Thyroid gland (tissue), 4 donors: ENCODE measurements around the gene CLIC1. TPM values are rescaled to one million over a fixed set of nuclear protein-coding genes. Genes with fewer than 3 reads are reported as not detected.

Experiments used
- DNase-seq, 2 donors: peaks; one replicate each; pipeline ENCODE4 v3.0.0-alpha.2; 2019
- H3K27ac ChIP-seq, 3 donors: fragments of 200-600 bp; sonication (generic); 1 replicate in 2 of 3; 2 replicates in 1 of 3; pipeline ENCODE4 v1.5.1; 2016 to 2019; ENCODE audit warnings: mild to moderate bottlenecking in 1 of 3, moderate library complexity in 1 of 3
- H3K27me3 ChIP-seq: fragments of 200-600 bp; sonication (generic); one replicate; pipeline ENCODE4 v1.5.1; 2019
- H3K36me3 ChIP-seq, 2 donors: fragments of 200-600 bp; sonication (generic); one replicate each; pipeline ENCODE4 v1.5.1; 2016 to 2019
- H3K4me1 ChIP-seq, 2 donors: fragments of 200-600 bp; sonication (generic); one replicate each; pipeline ENCODE4 v1.5.1; 2017 to 2019
- H3K4me3 ChIP-seq, 3 donors: fragments of 200-600 bp; sonication (generic); replicated peaks in 1 of 3; 1 replicate in 2 of 3; 2 replicates in 1 of 3; pipeline ENCODE4 v1.5.1; 2016; ENCODE audit warnings: mild to moderate bottlenecking in 1 of 3
- H3K9me3 ChIP-seq: fragments of 200-600 bp; sonication (generic); one replicate; pipeline ENCODE4 v1.5.1; 2017
- CTCF ChIP-seq, 6 experiments: fragments of 200-600 bp in 3 of 6; fragments of 450-650 bp in 3 of 6; sonication (generic) in 3 of 6; IDR thresholded peaks; one replicate each; pipeline ENCODE4 v1.5.1; 2016 to 2019; ENCODE audit warnings: antibody characterized with exemption in 6 of 6, mild to moderate bottlenecking in 2 of 6, inconsistent platforms in 1 of 6, moderate library complexity in 1 of 6
- POLR2A ChIP-seq, 2 donors: fragments of 450-650 bp; IDR thresholded peaks; one replicate each; pipeline ENCODE4 v1.6.1; 2017; ENCODE audit warnings: antibody characterized with exemption in 2 of 2, mild to moderate bottlenecking in 2 of 2, moderate library complexity in 1 of 2
- WGBS, 2 donors: methylation state at CpG; one replicate each; pipeline ENCODE4 v1.1.5; 2017; 5-methylcytosine and 5-hydroxymethylcytosine counted together
- intact Hi-C: fragments of 100-400 bp; cut with DNase I; formaldehyde crosslinking; loops from one replicate; pipeline ENCODE4 v1.15.1; 2023
- total RNA-seq, 4 donors: library from RNA; depleted of rRNA; stranded (reverse); fragments of >200 nt; gene quantifications; one replicate each; pipeline ENCODE4 v1.2.3, GENCODE V29; 2016

CLIC1 gene
- total RNA-seq, result 100 to 1,000 TPM; 222 to 314 (median 247) TPM

- Histone ChIP-seq H3K36me3 (peaks cover 28 to 32% of the 10 kb centered on the region in 2 donors), H3K27ac (peak within 1 kb of the TSS; percentile 82 to 91 (median 90)), H3K4me3 (peak within 1 kb of the TSS; percentile 42 to 86 (median 68)), H3K27me3 (no peaks in the 10 kb centered on the region), H3K4me1 (peaks cover 26 to 42% of the 10 kb centered on the region in 2 donors), H3K9me3 (no peaks in the 10 kb centered on the region)
- 0 to 3% methylated on average over 14 to 18 of the region's 24 CpGs for WGBS, 2 donors
- peak; percentile 85 to 87 for DNase-seq
- TF ChIP-seq POLR2A (IDR thresholded peaks at IDR 0.05) (peak; percentile 61 to 86), CTCF (IDR thresholded peaks at IDR 0.05) (no peak)
- intact Hi-C loops, result loop anchor here (5.0 kb wide), 1 partner anchor 34 kb away; the partner anchor contains the start of gene ABHD16A
Measured at GRCh38 chr6:31736021-31736767, at the start of gene CLIC1. Gene CLIC1 (minus strand): TSS chr6:31736530. CDS start chr6:31736300, 230 bp downstream.

GRCh38 chr6:31785475-31785874, 49.1 kb upstream of the CLIC1 start:
- Histone ChIP-seq H3K9me3 (no peaks in the 10 kb centered on the region), H3K4me3 (no peak overlapping the region), H3K27me3 (no peaks in the 10 kb centered on the region), H3K4me1 (no peaks in the 10 kb centered on the region), H3K27ac (no peak overlapping the region), H3K36me3 (peaks cover 39 to 43% of the 10 kb centered on the region in 2 donors)
- TF ChIP-seq POLR2A (IDR thresholded peaks at IDR 0.05), result no peak
- TF ChIP-seq CTCF (IDR thresholded peaks at IDR 0.05), result no peak
- no peak for DNase-seq
- WGBS, 2 donors, result 95 to 97% methylated on average over 11 of the region's 11 CpGs
- intact Hi-C loops, result no loop called here

- no peaks in the 10 kb centered on the region for H3K27me3 ChIP-seq
- H3K27ac ChIP-seq, result no peak overlapping the region
- H3K4me3 ChIP-seq, result no peak overlapping the region
- 97% methylated on average over 14 to 15 of the region's 15 CpGs for WGBS, 2 donors
- TF ChIP-seq CTCF (IDR thresholded peaks at IDR 0.05) (no peak), POLR2A (IDR thresholded peaks at IDR 0.05) (no peak)
- DNase-seq, result no peak
- intact Hi-C loops, result no loop called here
- peaks cover 51 to 54% of the 10 kb centered on the region in 2 donors for H3K36me3 ChIP-seq
- no peaks in the 10 kb centered on the region for H3K4me1 ChIP-seq
- H3K9me3 ChIP-seq, result no peaks in the 10 kb centered on the region
Measured at GRCh38 chr6:31784098-31784925, 48.0 kb upstream of the CLIC1 start.

- Histone ChIP-seq H3K27me3 (no peaks in the 10 kb centered on the region), H3K27ac (no peak overlapping the region), H3K4me1 (peaks cover 0 to 2% of the 10 kb centered on the region in 2 donors), H3K9me3 (no peaks in the 10 kb centered on the region), H3K36me3 (peaks cover 57 to 60% of the 10 kb centered on the region in 2 donors), H3K4me3 (no peak overlapping the region)
- TF ChIP-seq CTCF (IDR thresholded peaks at IDR 0.05) (no peak), POLR2A (IDR thresholded peaks at IDR 0.05) (no peak)
- DNase-seq, result no peak
- WGBS, 2 donors, result 92 to 93% methylated on average over 3 to 5 of the region's 32 CpGs
- intact Hi-C loops, result no loop called here
Measured at GRCh38 chr6:31782126-31782855, 46.0 kb upstream of the CLIC1 start.
